HCT116 (cell line): Measurements from ENCODE around the gene CAP1. TPM values are rescaled to one million over a fixed set of nuclear protein-coding genes. Genes with fewer than 3 reads are reported as not detected.

Experiments used
- ATAC-seq: fragments of 200-7000 bp; cut with Tn5 transposase; 2 replicates; pipeline ENCODE4 v1.9.1; 2020; ENCODE audit warnings: mild to moderate bottlenecking, moderate library complexity
- BruUV-seq: library from RNA; stranded (reverse); fragments of 400-500 nt; replicated peaks from 2 replicates; lab custom pipeline; 2021; lab: Mats Ljungman, UMichigan
- CTCF ChIA-PET: fragments of 300-600 bp; sonication (Branson Sonifier 250); formaldehyde crosslinking; loops from one replicate; lab custom pipeline; 2021; ENCODE audit warnings: antibody characterized with exemption; lab: Charles Lee
- POLR2A ChIA-PET: fragments of 300-600, 350-600 bp; sonication (Branson Sonifier 250); formaldehyde crosslinking; loops from one replicate; lab custom pipeline; 2021; ENCODE audit warnings: antibody characterized with exemption; lab: Charles Lee
- RAD21 ChIA-PET, 2 experiments: fragments of 300-600 bp; sonication (Branson Sonifier 250); formaldehyde crosslinking; loops; one replicate each; lab custom pipeline; 2023; ENCODE audit warnings: low total read pairs in 2 of 2; ENCODE audit not compliant: uncharacterized antibody in 2 of 2, unreplicated experiment in 2 of 2, low non-redundant PET in 1 of 2; lab: Charles Lee
- DNase-seq: peaks from one replicate; pipeline ENCODE4 v3.0.0-alpha.2; 2010; ENCODE audit warnings: low read depth, low spot score
- H2AFZ ChIP-seq: fragments of 200-600 bp; shearing (Covaris generic), sonication (generic); 2 replicates; pipeline ENCODE4 v1.6.1; 2017; ENCODE audit warnings: low read depth, mixed run types, mixed read lengths, antibody characterized with exemption, low read length; ENCODE audit not compliant: poor library complexity, severe bottlenecking
- H3K27ac ChIP-seq: 2 replicates; pipeline ENCODE4 v1.5.1; 2012; ENCODE audit warnings: low read depth, low read length
- H3K27me3 ChIP-seq: fragments of 200-600 bp; sonication (generic); 2 replicates; pipeline ENCODE4 v1.6.1; 2016; ENCODE audit warnings: mixed run types, low read length, mixed read lengths; ENCODE audit not compliant: insufficient read depth
- H3K36me3 ChIP-seq, 2 experiments: fragments of 200-500 bp in 1 of 2; fragments of 200-600 bp in 1 of 2; sonication (Bioruptor generic) in 1 of 2; sonication (generic) in 1 of 2; 2 replicates each; pipeline versions ENCODE4 v1.5.1 to v1.6.1; 2014 to 2016; ENCODE audit warnings: low read length in 2 of 2, inconsistent platforms in 1 of 2, mixed read lengths in 1 of 2, mixed run types in 1 of 2; ENCODE audit not compliant: insufficient read depth in 2 of 2, control insufficient read depth in 1 of 2
- H3K4me1 ChIP-seq, 2 experiments: fragments of 200-600 bp in 1 of 2; sonication (generic) in 1 of 2; 2 replicates each; pipeline versions ENCODE4 v1.5.1 to v1.6.1; 2012 to 2017; ENCODE audit warnings: low read length in 2 of 2, inconsistent platforms in 1 of 2, mild to moderate bottlenecking in 1 of 2, mixed read lengths in 1 of 2, mixed run types in 1 of 2, moderate library complexity in 1 of 2; ENCODE audit not compliant: insufficient read depth in 2 of 2, control insufficient read depth in 1 of 2
- H3K4me2 ChIP-seq: fragments of 200-600 bp; sonication (generic); 2 replicates; pipeline ENCODE4 v1.6.1; 2017; ENCODE audit warnings: mixed run types, low read length, mixed read lengths
- H3K4me3 ChIP-seq, 2 experiments: fragments of 200-600 bp in 1 of 2; sonication (generic) in 1 of 2; replicated peaks in 1 of 2; 2 replicates each; pipeline ENCODE4 v1.5.1; 2011 to 2016; ENCODE audit warnings: low read length in 2 of 2, control low read depth in 1 of 2, low read depth in 1 of 2, mild to moderate bottlenecking in 1 of 2, mixed read lengths in 1 of 2, mixed run types in 1 of 2
- H3K79me2 ChIP-seq: fragments of 200-600 bp; sonication (generic); 2 replicates; pipeline ENCODE4 v1.6.1; 2017; ENCODE audit warnings: mild to moderate bottlenecking, mixed run types, low read length, moderate library complexity, mixed read lengths; ENCODE audit not compliant: insufficient read depth
- H3K9ac ChIP-seq: fragments of 200-600 bp; sonication (generic); 2 replicates; pipeline ENCODE4 v1.6.1; 2016; ENCODE audit warnings: low read length, mixed read lengths
- H3K9me2 ChIP-seq: fragments of 200-600 bp; sonication (generic), shearing (Covaris generic); 2 replicates; pipeline ENCODE4 v1.6.1; 2017; ENCODE audit warnings: mixed run types, mild to moderate bottlenecking, moderate library complexity; ENCODE audit not compliant: insufficient read depth
- H3K9me3 ChIP-seq, 2 experiments: fragments of 200-500 bp in 1 of 2; fragments of 200-600 bp in 1 of 2; sonication (Bioruptor generic) in 1 of 2; sonication (generic) in 1 of 2; 2 replicates each; pipeline ENCODE4 v1.6.1; 2014 to 2017; ENCODE audit warnings: low read length in 2 of 2, mixed read lengths in 2 of 2, inconsistent platforms in 1 of 2, low read depth in 1 of 2, mild to moderate bottlenecking in 1 of 2, mixed run types in 1 of 2, moderate library complexity in 1 of 2; ENCODE audit not compliant: control insufficient read depth in 1 of 2, insufficient read depth in 1 of 2
- H4K20me1 ChIP-seq: fragments of 200-600 bp; sonication (generic), shearing (Covaris generic); 2 replicates; pipeline ENCODE4 v1.6.1; 2017; ENCODE audit warnings: mixed run types, mild to moderate bottlenecking, moderate library complexity; ENCODE audit not compliant: insufficient read depth
- CTCF ChIP-seq, 3 experiments: fragments of 200-600 bp in 1 of 3; sonication (generic) in 1 of 3; IDR thresholded peaks in 2 of 3; conservative IDR thresholded peaks in 1 of 3; 2 replicates each; pipeline ENCODE4 v1.5.1; 2012 to 2017; ENCODE audit warnings: low read depth in 2 of 3, low read length in 2 of 3, antibody characterized with exemption in 1 of 3, borderline replicate concordance in 1 of 3, control low read depth in 1 of 3, mild to moderate bottlenecking in 1 of 3, mixed read lengths in 1 of 3, mixed run types in 1 of 3, moderate library complexity in 1 of 3; ENCODE audit not compliant: insufficient read depth in 1 of 3
- MAX ChIP-seq: IDR thresholded peaks from 2 replicates; pipeline ENCODE4 v1.6.1; 2012
- SIN3A ChIP-seq: IDR thresholded peaks from 2 replicates; pipeline ENCODE4 v1.6.1; 2012; ENCODE audit warnings: low read depth
- TCF7L2 ChIP-seq: IDR thresholded peaks from 2 replicates; pipeline ENCODE4 v1.7.0; 2011; ENCODE audit warnings: borderline replicate concordance, inconsistent platforms; ENCODE audit not compliant: insufficient read depth, insufficient read length; ENCODE audit errors: extremely low read depth
- YY1 ChIP-seq: IDR thresholded peaks from 2 replicates; pipeline ENCODE4 v1.6.1; 2011; ENCODE audit warnings: low read length, low read depth, moderate library complexity, mild to moderate bottlenecking; ENCODE audit not compliant: insufficient replicate concordance; ENCODE audit errors: extremely low read depth
- ZFX ChIP-seq: fragments of 450-650 bp; IDR thresholded peaks from 2 replicates; pipeline ENCODE4 v1.6.1; 2017
- intact Hi-C: fragments of 100-400 bp; cut with micrococcal nuclease; formaldehyde crosslinking; loops from 2 replicates; pipeline ENCODE4 v1.10.0; 2022
- total RNA-seq: library from RNA; stranded (reverse); gene quantifications from one replicate; pipeline ENCODE4 v1.2.1, GENCODE V29; 2021; ENCODE audit not compliant: unreplicated experiment
- TF ChIP-seq, protein P1 (sequence below): IDR thresholded peaks from 2 replicates; pipeline ENCODE4 v1.6.1; 2012; ENCODE audit warnings: low read depth

Gene CAP1
- total RNA-seq, 1 experiment from 2014 or later, result 274 TPM

DNA sequence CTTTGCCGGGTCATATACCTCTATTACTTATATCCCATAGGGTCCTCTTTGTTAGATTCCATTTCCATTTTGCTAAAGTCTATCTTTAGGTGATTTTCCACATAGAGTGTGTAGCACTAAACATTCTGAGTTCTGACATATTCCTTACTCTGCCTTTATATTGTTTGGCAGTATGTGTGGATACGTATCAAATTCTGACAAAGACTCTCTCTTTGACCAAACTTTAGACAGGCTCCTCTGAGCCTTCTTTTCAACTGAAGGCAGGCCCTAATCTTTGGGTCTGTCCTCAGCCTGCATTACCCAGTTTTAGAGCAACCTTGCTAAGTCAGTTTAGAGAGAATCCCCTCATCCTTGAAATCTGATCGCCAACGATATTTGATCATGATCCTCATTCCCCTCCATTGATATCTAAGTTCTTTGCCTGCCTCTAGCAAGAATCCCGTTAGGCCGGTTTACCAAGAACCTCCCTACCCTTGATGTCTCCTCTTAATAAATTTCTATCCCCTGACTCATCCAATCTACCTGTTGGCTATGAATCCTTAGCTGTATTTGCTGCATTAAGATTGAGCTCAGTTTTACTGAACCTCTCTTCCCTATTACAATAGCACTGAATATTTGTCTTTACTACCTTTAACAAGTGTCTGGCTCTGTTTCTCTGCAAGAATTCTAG, 66.9 kb downstream of the CAP1 start (continued):
- TF ChIP-seq, protein P1, sequence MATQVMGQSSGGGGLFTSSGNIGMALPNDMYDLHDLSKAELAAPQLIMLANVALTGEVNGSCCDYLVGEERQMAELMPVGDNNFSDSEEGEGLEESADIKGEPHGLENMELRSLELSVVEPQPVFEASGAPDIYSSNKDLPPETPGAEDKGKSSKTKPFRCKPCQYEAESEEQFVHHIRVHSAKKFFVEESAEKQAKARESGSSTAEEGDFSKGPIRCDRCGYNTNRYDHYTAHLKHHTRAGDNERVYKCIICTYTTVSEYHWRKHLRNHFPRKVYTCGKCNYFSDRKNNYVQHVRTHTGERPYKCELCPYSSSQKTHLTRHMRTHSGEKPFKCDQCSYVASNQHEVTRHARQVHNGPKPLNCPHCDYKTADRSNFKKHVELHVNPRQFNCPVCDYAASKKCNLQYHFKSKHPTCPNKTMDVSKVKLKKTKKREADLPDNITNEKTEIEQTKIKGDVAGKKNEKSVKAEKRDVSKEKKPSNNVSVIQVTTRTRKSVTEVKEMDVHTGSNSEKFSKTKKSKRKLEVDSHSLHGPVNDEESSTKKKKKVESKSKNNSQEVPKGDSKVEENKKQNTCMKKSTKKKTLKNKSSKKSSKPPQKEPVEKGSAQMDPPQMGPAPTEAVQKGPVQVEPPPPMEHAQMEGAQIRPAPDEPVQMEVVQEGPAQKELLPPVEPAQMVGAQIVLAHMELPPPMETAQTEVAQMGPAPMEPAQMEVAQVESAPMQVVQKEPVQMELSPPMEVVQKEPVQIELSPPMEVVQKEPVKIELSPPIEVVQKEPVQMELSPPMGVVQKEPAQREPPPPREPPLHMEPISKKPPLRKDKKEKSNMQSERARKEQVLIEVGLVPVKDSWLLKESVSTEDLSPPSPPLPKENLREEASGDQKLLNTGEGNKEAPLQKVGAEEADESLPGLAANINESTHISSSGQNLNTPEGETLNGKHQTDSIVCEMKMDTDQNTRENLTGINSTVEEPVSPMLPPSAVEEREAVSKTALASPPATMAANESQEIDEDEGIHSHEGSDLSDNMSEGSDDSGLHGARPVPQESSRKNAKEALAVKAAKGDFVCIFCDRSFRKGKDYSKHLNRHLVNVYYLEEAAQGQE, result no peak
- TF ChIP-seq CTCF (IDR thresholded peaks at IDR 0.05 in 2 of 3, conservative IDR thresholded peaks at IDR 0.05 in 1 of 3; ENCODE audit: borderline replicate concordance in 1 of 3, insufficient read depth in 1 of 3, low read depth in 2 of 3, low read length in 2 of 3), result 0 out of 6 replicates have a peak, but pooled peaks of 1 of the 3 experiments have one; percentile 2
- TF ChIP-seq YY1, result peak; percentile 53

GRCh38 chr1:40110389-40110788, 69.9 kb downstream of the CAP1 start:
- Histone ChIP-seq H3K36me3 (no peaks in the 10 kb centered on the region), H3K27me3 (no peaks in the 10 kb centered on the region), H3K27ac (no peak overlapping the region), H3K4me2 (no peak overlapping the region), H3K79me2 (no peaks in the 10 kb centered on the region), H4K20me1 (no peaks in the 10 kb centered on the region), H3K4me1 (peaks cover 17 to 26% of the 10 kb centered on the region in 2 experiments), H3K9me2 (no peaks in the 10 kb centered on the region), H3K9me3 (no peaks in the 10 kb centered on the region; a peak in 1 of 4 replicates), H3K4me3 (no peak overlapping the region), H2AFZ (no peak overlapping the region), H3K9ac (no peak overlapping the region)
- ChIA-PET POLR2A (no interaction called here), CTCF (no interaction called here), RAD21 (no interaction called here)
- BruUV-seq, result no TSS peak
- ATAC-seq (no peak), DNase-seq (no peak)
- intact Hi-C loops, result no loop called here
- TF ChIP-seq TCF7L2 (no peak), ZFX (no peak), SIN3A (no peak), MAX (no peak), CTCF (IDR thresholded peaks at IDR 0.05 in 2 of 3, conservative IDR thresholded peaks at IDR 0.05 in 1 of 3; ENCODE audit: borderline replicate concordance in 1 of 3, insufficient read depth in 1 of 3, low read depth in 2 of 3, low read length in 2 of 3) (no peak), YY1 (no peak)
